Measurements from ENCODE around the gene CACNG1.
"Not testable (repeated sequence)": the region's sequence is repeated elsewhere in the genome, so short reads cannot be mapped to it uniquely, and the experiment has no call there.

CACNG1 gene

GRCh38 chr17:67026341-67026740 is 18.0 kb upstream of the CACNG1 start:
- FAIRE-seq = no peak

GRCh38 chr17:67027031-67027628 is 17.2 kb upstream of the CACNG1 start:
- FAIRE-seq = no peak

- no peak for FAIRE-seq
Observed at GRCh38 chr17:67030641-67031040, 13.7 kb upstream of the CACNG1 start.

- FAIRE-seq = no peak
Observed at GRCh38 chr17:67032382-67032781, 12.0 kb upstream of the CACNG1 start.

- no peak for FAIRE-seq
Observed at GRCh38 chr17:67032985-67033384, 11.4 kb upstream of the CACNG1 start.

- FAIRE-seq = no peak
Observed at GRCh38 chr17:67033613-67034012, 10.7 kb upstream of the CACNG1 start.

GRCh38 chr17:67035131-67036083 is 8.9 kb upstream of the CACNG1 start:
- FAIRE-seq = no peak

- FAIRE-seq = no peak
Observed at GRCh38 chr17:67038861-67039365, 5.4 kb upstream of the CACNG1 start.

- FAIRE-seq = no peak
Observed at GRCh38 chr17:67040652-67041051, 3.7 kb upstream of the CACNG1 start.

- not testable (repeated sequence) for FAIRE-seq
Observed at GRCh38 chr17:67041119-67041518, 3.2 kb upstream of the CACNG1 start.

- FAIRE-seq = no peak
Observed at GRCh38 chr17:67041531-67041930, 2.8 kb upstream of the CACNG1 start.

- FAIRE-seq = no peak
Observed at GRCh38 chr17:67041941-67042899, 2.1 kb upstream of the CACNG1 start.

GRCh38 chr17:67043283-67043682 is 1.1 kb upstream of the CACNG1 start:
- FAIRE-seq = no peak

GRCh38 chr17:67044940-67045339 is 586 bp downstream of the CACNG1 start:
- FAIRE-seq = no peak

- no peak for FAIRE-seq
Observed at GRCh38 chr17:67046398-67046797, 2.0 kb downstream of the CACNG1 start.

GRCh38 chr17:67047382-67047781 is 3.0 kb downstream of the CACNG1 start:
- no peak for FAIRE-seq

- FAIRE-seq = no peak
Observed at GRCh38 chr17:67049025-67049739, 4.8 kb downstream of the CACNG1 start.

GRCh38 chr17:67050066-67050465 is 5.7 kb downstream of the CACNG1 start:
- FAIRE-seq = no peak

GRCh38 chr17:67050471-67051154 is 6.3 kb downstream of the CACNG1 start:
- no peak for FAIRE-seq

- no peak for FAIRE-seq
Observed at GRCh38 chr17:67051155-67051538, 6.8 kb downstream of the CACNG1 start.

GRCh38 chr17:67051837-67052236 is 7.5 kb downstream of the CACNG1 start:
- no peak for FAIRE-seq

Data from TTC549 (cell line).